Calu3 (cell line): ENCODE data around the gene SLC12A7. TPM values are rescaled to one million over a fixed set of nuclear protein-coding genes. Genes with fewer than 3 reads are reported as not detected.

Source experiments
- BruUV-seq: library from RNA; stranded (reverse); fragments of 400-500 nt; replicated peaks from 2 replicates; lab custom pipeline; 2021; lab: Mats Ljungman, UMichigan
- CTCF ChIA-PET: fragments of 300-600 bp; sonication (Branson Sonifier 250); formaldehyde crosslinking; loops from one replicate; lab custom pipeline; 2022; ENCODE audit warnings: antibody characterized with exemption; lab: Charles Lee
- DNase-seq: peaks from one replicate; pipeline ENCODE4 v3.0.0; 2022
- H3K27ac Mint-ChIP-seq: one replicate; pipeline ENCODE4 v1.8.0; 2022; ENCODE audit warnings: mixed read lengths; ENCODE audit not compliant: unreplicated experiment
- H3K27me3 Mint-ChIP-seq: one replicate; pipeline ENCODE4 v1.8.0; 2022; ENCODE audit warnings: mixed read lengths; ENCODE audit not compliant: unreplicated experiment
- H3K36me3 Mint-ChIP-seq: one replicate; pipeline ENCODE4 v1.8.0; 2022; ENCODE audit warnings: mild to moderate bottlenecking, moderate library complexity, mixed read lengths; ENCODE audit not compliant: insufficient read depth, unreplicated experiment
- H3K4me1 Mint-ChIP-seq: one replicate; pipeline ENCODE4 v1.8.0; 2022; ENCODE audit warnings: mild to moderate bottlenecking, low read depth, mixed read lengths; ENCODE audit not compliant: unreplicated experiment
- H3K4me3 Mint-ChIP-seq: one replicate; pipeline ENCODE4 v1.8.0; 2022; ENCODE audit warnings: mild to moderate bottlenecking, low read depth, moderate library complexity, mixed read lengths; ENCODE audit not compliant: unreplicated experiment
- H3K9me3 Mint-ChIP-seq: one replicate; pipeline ENCODE4 v1.8.0; 2022; ENCODE audit warnings: low read depth, mixed read lengths; ENCODE audit not compliant: unreplicated experiment
- CTCF ChIP-seq: fragments of 200-600 bp; IDR thresholded peaks from one replicate; pipeline ENCODE4 v1.8.0; 2022; ENCODE audit warnings: antibody characterized with exemption; ENCODE audit not compliant: unreplicated experiment
- intact Hi-C: fragments of 100-400 bp; cut with micrococcal nuclease; formaldehyde crosslinking; loops from one replicate; pipeline ENCODE4 v1.10.0; 2022; ENCODE audit not compliant: unreplicated experiment
- total RNA-seq: library from RNA; stranded (reverse); gene quantifications from 2 replicates; pipeline ENCODE4 v1.2.3, GENCODE V29; 2022

SLC12A7 gene
- total RNA-seq, 1 experiment from 2014 or later = 82.3 TPM

- no peak for TF ChIP-seq CTCF
- BruUV-seq = no TSS peak
- CTCF ChIA-PET = no interaction called here
Observed at GRCh38 chr5:1013238-1013947, 98.5 kb downstream of the SLC12A7 start.

GRCh38 chr5:1012900-1013237 lies 99.0 kb downstream of the SLC12A7 start:
- Mint-ChIP-seq H3K36me3 (no peaks in the 10 kb centered on the region), H3K27me3 (peaks cover 62% of the 10 kb centered on the region), H3K9me3 (no peaks in the 10 kb centered on the region), H3K4me3 (no peak overlapping the region), H3K4me1 (peaks cover 12% of the 10 kb centered on the region), H3K27ac (no peak overlapping the region)
- BruUV-seq = no TSS peak
- intact Hi-C loops = loop anchor here (5.0 kb wide), 1 partner anchor 154 kb away; no protein-coding TSS in a partner anchor
- DNase-seq = no peak
- CTCF ChIA-PET = no interaction called here
- no peak for TF ChIP-seq CTCF

More at GRCh38 chr5:1013238-1013947, 98.5 kb downstream of the SLC12A7 start:
- H3K27ac Mint-ChIP-seq = no peak overlapping the region
- DNase-seq = no peak
- H3K27me3 Mint-ChIP-seq = peaks cover 57% of the 10 kb centered on the region
- peaks cover 7% of the 10 kb centered on the region for H3K4me1 Mint-ChIP-seq
- no peaks in the 10 kb centered on the region for H3K36me3 Mint-ChIP-seq
- intact Hi-C loops = loop anchor here (5.0 kb wide), 1 partner anchor 154 kb away; no protein-coding TSS in a partner anchor
- H3K9me3 Mint-ChIP-seq = no peaks in the 10 kb centered on the region
- H3K4me3 Mint-ChIP-seq = no peak overlapping the region

GRCh38 chr5:1012313-1012841 lies 99.5 kb downstream of the SLC12A7 start:
- Mint-ChIP-seq H3K9me3 (no peaks in the 10 kb centered on the region), H3K36me3 (peaks cover 4% of the 10 kb centered on the region), H3K27me3 (peaks cover 67% of the 10 kb centered on the region), H3K27ac (no peak overlapping the region), H3K4me3 (no peak overlapping the region), H3K4me1 (peaks cover 17% of the 10 kb centered on the region)
- CTCF ChIA-PET = no interaction called here
- DNase-seq = no peak
- intact Hi-C loops = loop anchor here (5.0 kb wide), 1 partner anchor 155 kb away; no protein-coding TSS in a partner anchor
- BruUV-seq = no TSS peak
- no peak for TF ChIP-seq CTCF

- BruUV-seq = no TSS peak
- H3K27me3 Mint-ChIP-seq = peaks cover 72% of the 10 kb centered on the region
Observed at GRCh38 chr5:1011741-1012312, 100.0 kb downstream of the SLC12A7 start.

More at GRCh38 chr5:1011741-1012312, 100.0 kb downstream of the SLC12A7 start:
- intact Hi-C loops = loop anchor here (1.0 to 5.0 kb wide), 2 partner anchors 89 to 155 kb away; no protein-coding TSS in a partner anchor
- H3K4me3 Mint-ChIP-seq = no peak overlapping the region
- CTCF ChIA-PET = no interaction called here
- peaks cover 5% of the 10 kb centered on the region for H3K36me3 Mint-ChIP-seq
- H3K4me1 Mint-ChIP-seq = peaks cover 17% of the 10 kb centered on the region
- no peak for DNase-seq
- TF ChIP-seq CTCF = no peak
- H3K9me3 Mint-ChIP-seq = no peaks in the 10 kb centered on the region
- no peak overlapping the region for H3K27ac Mint-ChIP-seq
